Esophagus squamous epithelium (tissue), 5 donors: ENCODE data around the gene PLEKHG2. TPM values are rescaled to one million over a fixed set of nuclear protein-coding genes. Genes with fewer than 3 reads are reported as not detected.

ENCODE experiments used
- DNase-seq: peaks from one replicate; lab custom pipeline; 2025; lab: John Stamatoyannopoulos, UW
- H3K27ac ChIP-seq, 4 donors: fragments of 200-600 bp; sonication (generic); one replicate each; pipeline ENCODE4 v1.5.1; 2016 to 2019; ENCODE audit warnings: mild to moderate bottlenecking in 1 of 4
- H3K27me3 ChIP-seq, 4 donors: fragments of 200-600 bp; sonication (generic); 1 replicate in 3 of 4; 2 replicates in 1 of 4; pipeline versions ENCODE4 v1.5.1 to v1.6.0; 2017 to 2021; ENCODE audit warnings: antibody characterized with exemption in 1 of 4
- H3K36me3 ChIP-seq, 3 donors: fragments of 200-600 bp; sonication (generic); one replicate each; pipeline ENCODE4 v1.5.1; 2016 to 2019
- H3K4me1 ChIP-seq, 3 donors: fragments of 200-600 bp; sonication (generic); one replicate each; pipeline ENCODE4 v1.5.1; 2017 to 2019
- H3K4me3 ChIP-seq, 4 donors: fragments of 200-600 bp; sonication (generic); 1 replicate in 3 of 4; 2 replicates in 1 of 4; pipeline ENCODE4 v1.5.1; 2016 to 2019; ENCODE audit warnings: mild to moderate bottlenecking in 2 of 4, moderate library complexity in 1 of 4
- H3K9me3 ChIP-seq, 3 donors: fragments of 200-600 bp; sonication (generic); one replicate each; pipeline ENCODE4 v1.5.1; 2016 to 2019
- POLR2A ChIP-seq, 4 donors: fragments of 450-650 bp; IDR thresholded peaks; one replicate each; pipeline ENCODE4 v1.6.1; 2017; ENCODE audit warnings: antibody characterized with exemption in 4 of 4, mild to moderate bottlenecking in 4 of 4, moderate library complexity in 3 of 4
- WGBS, 2 donors: methylation state at CpG; one replicate each; pipeline ENCODE4 v1.1.5; 2018; 5-methylcytosine and 5-hydroxymethylcytosine counted together
- intact Hi-C: fragments of 100-400 bp; cut with DNase I; formaldehyde crosslinking; loops from one replicate; pipeline ENCODE4 v1.15.0; 2022
- total RNA-seq, 4 donors: library from RNA; depleted of rRNA; stranded (reverse); fragments of >200 nt; gene quantifications; one replicate each; pipeline ENCODE4 v1.1.0, GENCODE V29; 2016
- TF ChIP-seq, protein P1 (sequence below), 6 experiments: fragments of 450-650 bp in 4 of 6; fragments of 200-600 bp in 2 of 6; sonication (generic) in 2 of 6; IDR thresholded peaks; one replicate each; pipeline ENCODE4 v1.5.1; 2016 to 2019; ENCODE audit warnings: antibody characterized with exemption in 6 of 6, mild to moderate bottlenecking in 4 of 6, moderate library complexity in 4 of 6
- donor health status: DM: yes; HTN: yes; CAD: no.

The PLEKHG2 gene
- total RNA-seq, 4 donors from 2014 or later = 4.8 to 9.3 (median 7.6) TPM

DNA sequence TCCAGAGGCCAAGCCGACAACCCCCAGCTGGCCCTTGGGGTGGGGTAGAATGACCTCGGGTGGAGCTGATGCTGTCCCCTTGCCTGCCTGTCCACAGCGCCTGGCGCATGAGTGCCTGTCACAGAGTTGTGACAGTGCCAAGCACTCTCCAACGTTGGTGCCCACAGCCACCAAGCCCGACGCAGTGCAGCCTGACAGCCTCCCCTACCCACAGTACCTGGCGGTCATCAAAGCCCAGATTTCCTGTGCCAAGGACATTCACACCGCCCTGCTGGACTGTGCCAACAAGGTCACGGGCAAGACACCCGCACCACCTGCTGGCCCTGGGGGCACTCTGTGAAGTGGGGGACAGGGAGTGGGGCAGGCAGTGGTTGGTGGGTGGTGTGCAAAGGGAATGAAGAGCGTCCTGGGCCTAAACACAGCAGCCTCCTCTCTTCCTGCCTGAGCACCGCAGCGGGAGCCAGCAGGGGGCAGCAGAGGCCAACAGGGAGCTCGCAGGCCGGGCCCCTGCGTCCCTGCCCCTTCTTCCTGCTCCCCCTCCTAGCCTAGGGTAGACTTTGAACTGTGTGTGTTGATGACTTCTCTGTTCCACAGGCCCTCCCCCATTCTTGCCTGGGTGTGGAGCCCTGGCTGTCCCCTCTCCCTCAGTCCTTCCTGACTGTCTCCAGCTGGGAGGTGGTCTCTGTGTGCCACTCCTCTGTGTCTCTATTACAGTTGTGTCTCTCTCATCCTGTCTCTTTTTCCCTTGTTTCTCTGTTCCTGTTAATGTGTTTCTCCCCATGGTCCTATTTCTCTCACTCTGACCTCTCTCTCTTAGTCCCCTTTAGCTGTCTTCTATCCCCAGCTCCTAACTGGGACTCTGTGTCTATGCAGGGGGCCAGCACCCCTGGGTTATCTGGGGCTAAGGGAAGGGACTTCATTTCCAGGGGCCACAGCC lies 14.8 kb upstream of the PLEKHG2 start:
- no peak for DNase-seq
- TF ChIP-seq POLR2A (IDR thresholded peaks at IDR 0.05) = no peak
- TF ChIP-seq, protein P1, sequence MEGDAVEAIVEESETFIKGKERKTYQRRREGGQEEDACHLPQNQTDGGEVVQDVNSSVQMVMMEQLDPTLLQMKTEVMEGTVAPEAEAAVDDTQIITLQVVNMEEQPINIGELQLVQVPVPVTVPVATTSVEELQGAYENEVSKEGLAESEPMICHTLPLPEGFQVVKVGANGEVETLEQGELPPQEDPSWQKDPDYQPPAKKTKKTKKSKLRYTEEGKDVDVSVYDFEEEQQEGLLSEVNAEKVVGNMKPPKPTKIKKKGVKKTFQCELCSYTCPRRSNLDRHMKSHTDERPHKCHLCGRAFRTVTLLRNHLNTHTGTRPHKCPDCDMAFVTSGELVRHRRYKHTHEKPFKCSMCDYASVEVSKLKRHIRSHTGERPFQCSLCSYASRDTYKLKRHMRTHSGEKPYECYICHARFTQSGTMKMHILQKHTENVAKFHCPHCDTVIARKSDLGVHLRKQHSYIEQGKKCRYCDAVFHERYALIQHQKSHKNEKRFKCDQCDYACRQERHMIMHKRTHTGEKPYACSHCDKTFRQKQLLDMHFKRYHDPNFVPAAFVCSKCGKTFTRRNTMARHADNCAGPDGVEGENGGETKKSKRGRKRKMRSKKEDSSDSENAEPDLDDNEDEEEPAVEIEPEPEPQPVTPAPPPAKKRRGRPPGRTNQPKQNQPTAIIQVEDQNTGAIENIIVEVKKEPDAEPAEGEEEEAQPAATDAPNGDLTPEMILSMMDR (IDR thresholded peaks at IDR 0.05) = peak; percentile 97 to 99 (median 98)
- no peaks in the 10 kb centered on the region for H3K27me3 ChIP-seq
- no peaks in the 10 kb centered on the region for H3K9me3 ChIP-seq
- peaks cover 41 to 69% (median 43%) of the 10 kb centered on the region in 3 donors for H3K4me1 ChIP-seq
- H3K36me3 ChIP-seq = peaks cover 0 to 47% (median 13%) of the 10 kb centered on the region in 3 donors
- intact Hi-C loops = no loop called here
- H3K27ac ChIP-seq = peak overlapping the region; percentile 96 to 99 (median 98)
- H3K4me3 ChIP-seq = peak overlapping the region in 3 of 4 donors; percentile 11 to 44 (median 26)
- 0% methylated on average over 5 of the region's 17 CpGs for WGBS, 2 donors

DNA sequence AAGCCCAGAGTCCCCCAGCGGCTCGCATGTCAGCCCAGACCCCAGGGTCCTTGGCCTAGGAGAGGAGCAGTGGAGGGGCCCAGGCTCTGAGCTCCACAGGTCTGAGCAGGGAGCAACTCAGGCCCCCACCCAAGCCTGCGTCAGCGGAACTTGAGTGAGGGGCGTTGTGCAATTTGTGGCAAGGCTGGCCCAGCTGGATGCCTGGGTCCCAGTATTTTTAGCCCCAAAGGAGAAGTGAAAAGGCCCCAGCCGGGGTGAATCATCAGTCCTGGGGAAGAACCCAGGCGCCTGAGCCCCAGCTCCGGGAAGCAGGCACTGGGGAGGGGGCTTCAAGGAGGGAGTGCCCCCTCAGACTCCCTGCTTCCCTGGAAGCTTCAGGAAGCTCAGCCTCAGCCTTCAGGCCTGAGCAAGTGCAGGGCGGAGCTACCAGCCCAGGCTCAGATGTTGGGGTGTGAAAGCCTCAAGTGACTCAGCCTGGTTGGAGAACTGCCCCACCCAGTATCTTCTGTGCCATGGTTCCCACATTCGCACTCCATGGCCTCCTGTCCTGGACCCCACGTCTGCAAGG lies 14.1 kb upstream of the PLEKHG2 start:
- peak in 1 of 4 donors; percentile 52 for TF ChIP-seq POLR2A (IDR thresholded peaks at IDR 0.05)
- TF ChIP-seq, protein P1 (IDR thresholded peaks at IDR 0.05) = no peak
- Histone ChIP-seq H3K4me1 (peaks cover 43 to 72% (median 48%) of the 10 kb centered on the region in 3 donors), H3K9me3 (no peaks in the 10 kb centered on the region), H3K27ac (peak overlapping the region; percentile 96 to 99 (median 98)), H3K4me3 (peak overlapping the region in 3 of 4 donors; percentile 11 to 44 (median 26)), H3K27me3 (no peaks in the 10 kb centered on the region), H3K36me3 (peaks cover 0 to 40% (median 13%) of the 10 kb centered on the region in 3 donors)
- DNase-seq = no peak
- 7 to 30% methylated on average over 2 to 3 of the region's 11 CpGs for WGBS, 2 donors
- intact Hi-C loops = no loop called here

DNA sequence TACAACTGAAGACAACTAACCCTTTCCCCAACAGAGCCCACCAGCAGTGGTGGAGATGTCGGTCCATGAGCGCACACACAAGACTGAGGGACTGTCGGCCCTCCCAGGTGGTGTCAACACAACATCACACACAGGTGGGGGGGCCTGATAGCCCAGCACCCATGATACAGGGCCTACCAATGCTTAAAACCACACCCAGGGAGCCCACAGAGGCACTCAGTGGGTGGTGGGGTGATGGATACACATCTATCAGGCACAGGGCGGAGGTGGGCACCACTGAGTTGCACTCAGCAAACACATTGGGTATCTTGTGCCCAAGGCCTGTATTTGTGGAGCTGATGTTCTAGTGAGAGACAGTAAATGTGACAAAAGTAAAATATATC lies 12.8 kb upstream of the PLEKHG2 start:
- DNase-seq = no peak
- H3K4me1 ChIP-seq = peaks cover 48 to 77% (median 56%) of the 10 kb centered on the region in 3 donors
- H3K27me3 ChIP-seq = no peaks in the 10 kb centered on the region
- H3K36me3 ChIP-seq = peaks cover 0 to 28% (median 8%) of the 10 kb centered on the region in 3 donors
- H3K9me3 ChIP-seq = no peaks in the 10 kb centered on the region
- WGBS, 2 donors = 88 to 100% methylated on average over 2 to 4 of the region's 4 CpGs
- intact Hi-C loops = no loop called here
- H3K27ac ChIP-seq = peak overlapping the region; percentile 96 to 99 (median 98)
- no peak overlapping the region for H3K4me3 ChIP-seq
- TF ChIP-seq, protein P1 (IDR thresholded peaks at IDR 0.05) = no peak
- no peak for TF ChIP-seq POLR2A (IDR thresholded peaks at IDR 0.05)

DNA sequence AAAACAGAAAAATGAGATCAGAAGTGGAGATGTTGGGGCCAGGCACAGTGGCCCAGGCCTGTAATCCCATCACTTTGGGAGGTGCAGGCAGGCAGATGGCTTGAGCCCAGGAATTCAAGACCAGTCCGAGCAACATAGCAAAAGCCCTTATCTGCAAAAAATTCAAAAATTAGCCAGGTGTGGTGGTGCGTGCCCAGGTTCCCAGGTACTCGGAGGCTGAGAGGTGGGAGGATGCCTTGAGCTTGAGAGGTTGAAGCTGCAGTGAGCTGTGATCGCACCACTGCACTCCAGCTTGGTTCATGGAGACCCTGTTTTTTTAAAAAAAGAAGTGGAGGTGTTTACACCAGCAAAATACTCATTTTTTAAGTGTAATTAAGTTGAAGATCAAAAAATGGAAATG lies 12.4 kb upstream of the PLEKHG2 start:
- Histone ChIP-seq H3K27me3 (no peaks in the 10 kb centered on the region), H3K36me3 (peaks cover 0 to 24% (median 4%) of the 10 kb centered on the region in 3 donors), H3K4me3 (no peak overlapping the region), H3K27ac (peak overlapping the region; percentile 96 to 99 (median 98)), H3K4me1 (peaks cover 52 to 81% (median 60%) of the 10 kb centered on the region in 3 donors), H3K9me3 (no peaks in the 10 kb centered on the region)
- 84 to 90% methylated on average over 4 of the region's 4 CpGs for WGBS, 2 donors
- TF ChIP-seq POLR2A (IDR thresholded peaks at IDR 0.05) = no peak
- TF ChIP-seq, protein P1 (IDR thresholded peaks at IDR 0.05) = no peak
- intact Hi-C loops = no loop called here
- DNase-seq = no peak
